Hepatocyte (in vitro differentiated cells): ENCODE data around the gene SYT8. TPM values are rescaled to one million over a fixed set of nuclear protein-coding genes. Genes with fewer than 3 reads are reported as not detected.

Source experiments
- DNase-seq: peaks from one replicate; pipeline ENCODE4 v3.0.0-alpha.2; 2016; ENCODE audit warnings: low spot score
- H2AFZ ChIP-seq: fragments of 200-600 bp; sonication (generic); 2 replicates; pipeline ENCODE4 v1.6.0; 2016; ENCODE audit warnings: antibody characterized with exemption, mild to moderate bottlenecking
- H3K27ac ChIP-seq: fragments of 200-600 bp; sonication (generic); 2 replicates; pipeline ENCODE4 v1.5.1; 2016; ENCODE audit warnings: mild to moderate bottlenecking
- H3K27me3 ChIP-seq: fragments of 200-600 bp; sonication (generic); 2 replicates; pipeline ENCODE4 v1.6.1; 2016
- H3K36me3 ChIP-seq: fragments of 200-600 bp; sonication (generic); replicated peaks from 2 replicates; pipeline ENCODE4 v1.5.1; 2016; ENCODE audit warnings: low read depth; ENCODE audit not compliant: insufficient read depth
- H3K4me1 ChIP-seq: fragments of 200-600 bp; sonication (generic); 2 replicates; pipeline ENCODE4 v1.5.1; 2016; ENCODE audit warnings: mild to moderate bottlenecking, moderate library complexity; ENCODE audit not compliant: insufficient read depth
- H3K4me2 ChIP-seq: fragments of 200-600 bp; sonication (generic); 2 replicates; pipeline ENCODE4 v1.6.0; 2016
- H3K4me3 ChIP-seq: fragments of 200-600 bp; sonication (generic); 2 replicates; pipeline ENCODE4 v1.5.1; 2016; ENCODE audit warnings: mild to moderate bottlenecking
- H3K79me2 ChIP-seq: fragments of 200-600 bp; sonication (generic); 2 replicates; pipeline ENCODE4 v1.6.0; 2017; ENCODE audit warnings: mild to moderate bottlenecking
- H3K9me2 ChIP-seq: fragments of 200-600 bp; sonication (generic); replicated peaks from 2 replicates; pipeline ENCODE4 v1.6.0; 2017; ENCODE audit warnings: mild to moderate bottlenecking; ENCODE audit not compliant: insufficient read depth
- H3K9me3 ChIP-seq: fragments of 200-600 bp; sonication (generic); 2 replicates; pipeline ENCODE4 v1.5.1; 2016; ENCODE audit warnings: low read depth, mild to moderate bottlenecking
- H4K20me1 ChIP-seq: fragments of 200-600 bp; sonication (generic); 2 replicates; pipeline ENCODE4 v1.6.0; 2016; ENCODE audit warnings: mild to moderate bottlenecking; ENCODE audit not compliant: insufficient read depth, poor library complexity, severe bottlenecking
- CTCF ChIP-seq: fragments of 200-600 bp; sonication (generic); IDR thresholded peaks from 2 replicates; pipeline ENCODE4 v1.5.1; 2016; ENCODE audit warnings: antibody characterized with exemption, mild to moderate bottlenecking; ENCODE audit not compliant: poor library complexity
- EZH2 ChIP-seq: fragments of 200-600 bp; sonication (generic); IDR thresholded peaks from 2 replicates; pipeline ENCODE4 v1.6.1; 2016; ENCODE audit warnings: antibody characterized with exemption, mild to moderate bottlenecking, borderline replicate concordance
- EZH2phosphoT487 ChIP-seq: fragments of 200-600 bp; sonication (generic); IDR thresholded peaks from one replicate; pipeline ENCODE4 v1.6.1; 2018; ENCODE audit warnings: antibody characterized with exemption, mild to moderate bottlenecking, low read depth, moderate library complexity; ENCODE audit not compliant: unreplicated experiment, severe bottlenecking
- WGBS: methylation state at CpG from one replicate; pipeline ENCODE4 v1.1.6; 2016; ENCODE audit warnings: low lambda C conversion rate; ENCODE audit errors: missing lambda C conversion rate; 5-methylcytosine and 5-hydroxymethylcytosine counted together
- polyA plus RNA-seq: library from polyadenylated mRNA; unstranded; fragments of >200 nt; fragmentation: Nextera tagmentation; extraction: Ambion mirVana; gene quantifications from 2 replicates; pipeline ENCODE4 v1.2.1, GENCODE V29; 2016
- total RNA-seq: library from RNA; depleted of rRNA; stranded (reverse); fragments of >200 nt; gene quantifications from 2 replicates; pipeline ENCODE4 v1.2.3, GENCODE V29; 2014

The SYT8 gene
- total and polyA plus RNA-seq, 2 experiments from 2014 or later: 6.3 to 29.2 TPM

GRCh38 chr11:1823376-1824220 is 11.2 kb upstream of the SYT8 start:
- Histone ChIP-seq H4K20me1 (no peaks in the 10 kb centered on the region), H3K27me3 (no peaks in the 10 kb centered on the region), H2AFZ (no peak overlapping the region), H3K4me1 (peaks cover 15% of the 10 kb centered on the region), H3K9me3 (no peaks in the 10 kb centered on the region), H3K27ac (no peak overlapping the region), H3K79me2 (no peaks in the 10 kb centered on the region), H3K4me3 (no peak overlapping the region), H3K4me2 (no peak overlapping the region), H3K9me2 (no peaks in the 10 kb centered on the region), H3K36me3 (no peaks in the 10 kb centered on the region)
- WGBS: 95% methylated on average over 19 of the region's 19 CpGs
- TF ChIP-seq EZH2phosphoT487 (no peak), EZH2 (no peak), CTCF (no peak)
- DNase-seq: no peak

GRCh38 chr11:1824221-1825038 is 10.4 kb upstream of the SYT8 start:
- H4K20me1 ChIP-seq: no peaks in the 10 kb centered on the region
- no peak overlapping the region for H2AFZ ChIP-seq
- WGBS: 94% methylated on average over 23 of the region's 23 CpGs
- no peak overlapping the region for H3K27ac ChIP-seq
- no peaks in the 10 kb centered on the region for H3K36me3 ChIP-seq
- no peak overlapping the region for H3K4me2 ChIP-seq
- H3K4me1 ChIP-seq: peaks cover 23% of the 10 kb centered on the region
- TF ChIP-seq EZH2: no peak
- no peak for TF ChIP-seq CTCF
- no peak for TF ChIP-seq EZH2phosphoT487
- H3K4me3 ChIP-seq: no peak overlapping the region
- H3K9me3 ChIP-seq: no peaks in the 10 kb centered on the region
- no peaks in the 10 kb centered on the region for H3K79me2 ChIP-seq
- no peaks in the 10 kb centered on the region for H3K27me3 ChIP-seq
- H3K9me2 ChIP-seq: no peaks in the 10 kb centered on the region
- no peak for DNase-seq

GRCh38 chr11:1825039-1825740 is 9.6 kb upstream of the SYT8 start:
- Histone ChIP-seq H3K9me3 (no peaks in the 10 kb centered on the region), H3K9me2 (no peaks in the 10 kb centered on the region), H3K27me3 (no peaks in the 10 kb centered on the region), H3K4me3 (no peak overlapping the region), H4K20me1 (no peaks in the 10 kb centered on the region), H3K79me2 (no peaks in the 10 kb centered on the region), H2AFZ (no peak overlapping the region), H3K4me2 (no peak overlapping the region), H3K36me3 (no peaks in the 10 kb centered on the region), H3K27ac (no peak overlapping the region), H3K4me1 (peaks cover 30% of the 10 kb centered on the region)
- peak; percentile 85 for DNase-seq
- TF ChIP-seq CTCF: peak; percentile 67
- no peak for TF ChIP-seq EZH2phosphoT487
- 57% methylated on average over 20 of the region's 26 CpGs for WGBS
